ENCODE data around the gene RAB29.

Gene RAB29

DNA sequence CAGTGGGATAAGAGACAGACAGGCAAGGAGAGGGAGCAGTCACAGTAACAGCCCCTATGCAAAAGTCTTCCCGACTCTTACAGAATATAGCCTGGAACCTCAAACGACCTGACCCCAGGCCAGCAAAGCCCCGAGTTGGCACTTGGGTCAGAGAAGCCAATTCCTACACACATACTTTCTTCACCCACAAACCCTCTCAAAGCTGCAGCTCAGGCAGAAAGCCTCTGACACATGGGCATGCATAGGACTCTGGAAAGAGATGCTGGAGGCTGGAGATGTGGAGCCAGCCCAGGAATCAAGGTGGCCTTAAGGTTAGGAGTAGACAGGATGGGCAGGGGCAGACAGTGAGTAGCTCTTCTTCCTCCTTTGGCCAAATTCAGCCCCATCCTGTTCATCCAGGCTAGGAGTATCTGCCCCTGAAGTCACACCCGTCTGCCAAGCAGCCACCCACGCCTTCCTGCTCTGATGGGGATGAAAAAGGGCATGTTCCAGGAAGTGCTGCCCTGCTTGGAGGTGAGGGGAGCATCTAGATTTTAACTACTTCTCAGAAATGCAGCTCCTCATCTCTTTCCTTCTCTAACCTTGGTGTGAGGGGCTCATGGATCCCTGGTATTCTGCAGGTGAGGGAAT, 29.9 kb upstream of the RAB29 start:
- in situ Hi-C loops (cut with MboI; ENCODE audit: low sequenced_read_pairs, unreplicated experiment) = no loop called here
- TF ChIP-seq, protein P1, sequence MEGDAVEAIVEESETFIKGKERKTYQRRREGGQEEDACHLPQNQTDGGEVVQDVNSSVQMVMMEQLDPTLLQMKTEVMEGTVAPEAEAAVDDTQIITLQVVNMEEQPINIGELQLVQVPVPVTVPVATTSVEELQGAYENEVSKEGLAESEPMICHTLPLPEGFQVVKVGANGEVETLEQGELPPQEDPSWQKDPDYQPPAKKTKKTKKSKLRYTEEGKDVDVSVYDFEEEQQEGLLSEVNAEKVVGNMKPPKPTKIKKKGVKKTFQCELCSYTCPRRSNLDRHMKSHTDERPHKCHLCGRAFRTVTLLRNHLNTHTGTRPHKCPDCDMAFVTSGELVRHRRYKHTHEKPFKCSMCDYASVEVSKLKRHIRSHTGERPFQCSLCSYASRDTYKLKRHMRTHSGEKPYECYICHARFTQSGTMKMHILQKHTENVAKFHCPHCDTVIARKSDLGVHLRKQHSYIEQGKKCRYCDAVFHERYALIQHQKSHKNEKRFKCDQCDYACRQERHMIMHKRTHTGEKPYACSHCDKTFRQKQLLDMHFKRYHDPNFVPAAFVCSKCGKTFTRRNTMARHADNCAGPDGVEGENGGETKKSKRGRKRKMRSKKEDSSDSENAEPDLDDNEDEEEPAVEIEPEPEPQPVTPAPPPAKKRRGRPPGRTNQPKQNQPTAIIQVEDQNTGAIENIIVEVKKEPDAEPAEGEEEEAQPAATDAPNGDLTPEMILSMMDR (IDR thresholded peaks at IDR 0.05; ENCODE audit: borderline replicate concordance, control extremely low read depth, extremely low read depth, insufficient read depth, missing control alignments) = no peak
- DNase-seq (ENCODE audit: low spot score) = no peak

DNA sequence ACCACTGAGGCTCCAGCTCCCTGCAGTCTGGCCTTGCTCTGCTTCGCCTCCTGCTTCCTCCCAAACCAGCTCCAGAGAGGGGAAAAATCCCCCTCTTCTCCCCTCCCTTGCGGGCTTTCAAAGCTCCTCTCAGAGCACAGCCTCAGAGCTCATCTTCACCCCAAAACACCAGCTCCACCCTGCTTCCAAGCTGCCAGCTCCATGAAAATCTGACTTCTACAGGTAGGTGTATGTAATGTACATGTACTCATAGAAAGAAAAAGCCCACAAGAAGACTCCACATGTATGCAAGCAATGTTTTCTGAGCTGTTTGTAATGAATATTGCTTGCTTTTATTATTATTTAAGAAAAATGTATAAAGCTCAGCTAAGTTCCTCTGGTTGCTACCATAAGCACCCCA, 29.3 kb upstream of the RAB29 start:
- in situ Hi-C loops (cut with MboI; ENCODE audit: low sequenced_read_pairs, unreplicated experiment) = no loop called here
- no peak for DNase-seq (ENCODE audit: low spot score)
- TF ChIP-seq, protein P1 (IDR thresholded peaks at IDR 0.05; ENCODE audit: borderline replicate concordance, control extremely low read depth, extremely low read depth, insufficient read depth, missing control alignments) = no peak

DNA sequence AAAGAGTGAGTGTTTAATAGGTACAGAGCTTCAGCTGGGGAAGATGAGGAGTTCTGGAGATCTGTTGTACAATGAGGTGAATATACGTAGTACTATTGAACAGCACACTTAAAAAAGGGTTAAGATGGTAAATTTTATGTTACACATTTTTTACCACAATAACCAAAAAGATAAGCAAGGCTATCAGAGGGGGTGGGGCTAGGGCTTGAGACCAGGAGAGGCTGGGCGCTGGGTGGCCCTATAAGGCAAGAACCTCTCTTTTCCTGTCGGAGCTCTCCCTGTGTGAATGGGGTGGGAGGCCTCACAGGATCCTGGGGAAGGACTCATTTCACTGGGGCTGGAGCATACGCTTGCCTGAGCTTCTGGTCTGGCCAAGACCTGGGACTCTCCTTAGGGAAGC, 28.7 kb upstream of the RAB29 start:
- in situ Hi-C loops (cut with MboI; ENCODE audit: low sequenced_read_pairs, unreplicated experiment) = no loop called here
- TF ChIP-seq, protein P1 (IDR thresholded peaks at IDR 0.05; ENCODE audit: borderline replicate concordance, control extremely low read depth, extremely low read depth, insufficient read depth, missing control alignments) = no peak
- DNase-seq (ENCODE audit: low spot score) = no peak

DNA sequence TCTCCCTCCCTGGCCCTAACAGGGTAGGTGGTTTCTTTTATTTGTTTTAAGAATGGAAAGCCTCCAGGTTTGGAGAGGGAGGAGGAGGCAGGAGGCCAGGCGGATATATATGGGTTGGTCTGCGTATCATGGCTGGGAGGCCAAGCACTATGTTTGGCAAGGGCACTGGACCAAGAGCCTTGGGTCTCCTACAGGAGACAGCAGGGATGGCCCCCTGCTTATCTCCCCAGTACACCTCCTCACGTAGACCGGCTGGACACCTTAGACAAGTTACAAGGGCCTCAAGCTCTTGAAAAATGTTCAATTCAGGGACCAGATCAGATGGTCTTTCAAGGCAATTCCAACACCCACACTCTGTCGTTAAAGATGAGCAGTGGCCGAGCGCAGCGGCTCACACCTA, 26.8 kb upstream of the RAB29 start:
- in situ Hi-C loops (cut with MboI; ENCODE audit: low sequenced_read_pairs, unreplicated experiment) = no loop called here
- TF ChIP-seq, protein P1 (IDR thresholded peaks at IDR 0.05; ENCODE audit: borderline replicate concordance, control extremely low read depth, extremely low read depth, insufficient read depth, missing control alignments) = no peak
- DNase-seq (ENCODE audit: low spot score) = no peak

DNA sequence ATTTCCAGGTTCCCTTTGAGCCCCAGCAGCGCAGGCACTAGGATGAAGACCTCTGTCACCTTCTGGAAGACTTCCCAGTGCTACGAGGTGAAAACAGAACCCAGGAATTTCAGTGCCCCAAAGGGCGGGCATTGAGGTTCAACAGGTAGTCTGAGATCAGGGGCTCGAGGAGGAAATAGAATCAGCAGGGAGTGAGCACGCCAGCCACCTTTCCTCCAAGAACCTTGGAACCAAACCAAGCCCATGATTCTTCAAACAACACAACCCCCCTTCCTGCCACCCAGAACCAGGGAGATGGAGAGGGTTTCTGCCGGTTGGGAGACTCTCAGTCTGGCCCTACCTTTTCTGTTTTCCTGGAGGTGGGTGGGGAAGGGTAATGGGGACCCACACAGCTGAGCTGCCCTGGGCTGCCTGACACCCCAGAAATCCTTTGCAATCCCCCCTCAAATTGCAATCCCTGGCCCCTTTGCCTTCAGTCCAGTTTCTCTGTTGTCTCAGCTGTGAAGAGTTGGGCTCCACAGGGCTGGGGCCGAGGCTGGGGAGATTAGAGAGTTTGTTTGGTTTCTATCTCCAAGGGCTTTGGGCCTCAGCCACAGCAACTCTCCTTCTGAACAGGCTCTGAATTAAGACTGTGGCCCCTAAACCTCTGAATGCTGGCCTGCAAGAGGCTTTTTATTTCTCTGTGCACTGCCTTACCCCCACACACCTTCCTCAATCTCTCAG, 25.9 kb upstream of the RAB29 start:
- in situ Hi-C loops (cut with MboI; ENCODE audit: low sequenced_read_pairs, unreplicated experiment) = no loop called here
- TF ChIP-seq, protein P1 (IDR thresholded peaks at IDR 0.05; ENCODE audit: borderline replicate concordance, control extremely low read depth, extremely low read depth, insufficient read depth, missing control alignments) = no peak
- no peak for DNase-seq (ENCODE audit: low spot score)

DNA sequence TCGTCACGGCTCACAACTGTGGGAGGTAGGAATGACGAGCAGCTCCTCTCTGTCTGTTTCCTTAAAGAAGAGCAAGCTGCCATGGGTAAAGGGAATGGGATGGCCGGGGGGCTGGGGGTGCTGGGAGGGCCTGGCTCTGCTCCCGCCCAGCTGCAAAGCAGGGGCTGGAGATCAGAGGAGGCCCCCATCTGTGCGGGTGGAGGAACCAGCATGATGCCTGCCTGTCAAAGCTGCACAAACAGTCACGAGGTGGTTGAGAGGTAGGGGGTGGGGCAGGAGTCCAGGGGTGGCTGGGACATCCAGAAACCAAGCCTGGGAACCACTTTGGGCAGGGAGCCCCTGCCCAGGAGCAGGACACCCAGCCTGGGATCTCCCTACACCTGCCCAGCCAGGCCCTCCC, 25.1 kb upstream of the RAB29 start:
- in situ Hi-C loops (cut with MboI; ENCODE audit: low sequenced_read_pairs, unreplicated experiment) = no loop called here
- DNase-seq (ENCODE audit: low spot score) = no peak
- TF ChIP-seq, protein P1 (IDR thresholded peaks at IDR 0.05; ENCODE audit: borderline replicate concordance, control extremely low read depth, extremely low read depth, insufficient read depth, missing control alignments) = no peak
